ENCODE measurements around the gene NYNRIN.

DNA sequence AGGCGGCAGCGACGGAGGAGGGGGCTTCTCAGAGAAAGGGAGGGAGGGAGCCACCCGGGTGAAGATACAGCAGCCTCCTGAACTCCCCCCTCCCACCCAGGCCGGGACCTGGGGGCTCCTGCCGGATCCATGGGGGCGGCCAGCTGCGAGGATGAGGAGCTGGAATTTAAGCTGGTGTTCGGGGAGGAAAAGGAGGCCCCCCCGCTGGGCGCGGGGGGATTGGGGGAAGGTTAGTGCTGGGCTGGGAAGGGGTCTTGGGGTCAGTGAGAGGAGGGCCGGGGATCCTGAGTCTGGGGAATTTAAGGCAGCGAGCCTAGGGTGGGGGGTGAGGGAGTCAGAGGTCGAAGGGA is 30.6 kb upstream of the NYNRIN start:
- TF ChIP-seq, protein P1, sequence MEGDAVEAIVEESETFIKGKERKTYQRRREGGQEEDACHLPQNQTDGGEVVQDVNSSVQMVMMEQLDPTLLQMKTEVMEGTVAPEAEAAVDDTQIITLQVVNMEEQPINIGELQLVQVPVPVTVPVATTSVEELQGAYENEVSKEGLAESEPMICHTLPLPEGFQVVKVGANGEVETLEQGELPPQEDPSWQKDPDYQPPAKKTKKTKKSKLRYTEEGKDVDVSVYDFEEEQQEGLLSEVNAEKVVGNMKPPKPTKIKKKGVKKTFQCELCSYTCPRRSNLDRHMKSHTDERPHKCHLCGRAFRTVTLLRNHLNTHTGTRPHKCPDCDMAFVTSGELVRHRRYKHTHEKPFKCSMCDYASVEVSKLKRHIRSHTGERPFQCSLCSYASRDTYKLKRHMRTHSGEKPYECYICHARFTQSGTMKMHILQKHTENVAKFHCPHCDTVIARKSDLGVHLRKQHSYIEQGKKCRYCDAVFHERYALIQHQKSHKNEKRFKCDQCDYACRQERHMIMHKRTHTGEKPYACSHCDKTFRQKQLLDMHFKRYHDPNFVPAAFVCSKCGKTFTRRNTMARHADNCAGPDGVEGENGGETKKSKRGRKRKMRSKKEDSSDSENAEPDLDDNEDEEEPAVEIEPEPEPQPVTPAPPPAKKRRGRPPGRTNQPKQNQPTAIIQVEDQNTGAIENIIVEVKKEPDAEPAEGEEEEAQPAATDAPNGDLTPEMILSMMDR (IDR thresholded peaks at IDR 0.05): no peak
- TF ChIP-seq POLR2A (IDR thresholded peaks at IDR 0.05): no peak
